Measurements from ENCODE around the gene LCK.

LCK gene

DNA sequence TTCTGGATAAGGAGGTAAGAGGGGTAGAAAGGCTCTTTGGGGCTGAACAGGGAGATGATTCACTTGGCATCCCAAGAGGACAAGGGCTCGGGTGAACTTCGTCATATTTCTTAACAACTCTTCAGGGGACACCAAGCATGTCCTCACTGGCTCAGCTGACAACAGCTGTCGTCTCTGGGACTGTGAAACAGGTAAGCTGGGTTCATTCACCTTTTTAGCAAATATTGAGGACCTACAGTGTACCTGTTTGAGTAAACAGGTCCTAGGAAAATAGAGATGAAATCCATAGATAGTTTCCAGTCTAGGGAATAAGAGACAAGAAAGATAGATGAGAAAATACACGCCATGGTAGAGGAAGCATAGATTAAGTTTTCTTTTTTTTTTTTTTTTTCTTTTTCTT is 26.8 kb upstream of the LCK start:
- Histone ChIP-seq H3K4me1 (ENCODE audit: low read depth, poor library complexity, severe bottlenecking) (peaks cover 15% of the 10 kb centered on the region), H3K27ac (no peak overlapping the region), H3K27me3 (ENCODE audit: insufficient read depth, low read depth) (no peaks in the 10 kb centered on the region), H3K36me3 (ENCODE audit: insufficient read depth) (peaks cover 19% of the 10 kb centered on the region; the same call in 1 of the 2 replicates), H2AFZ (ENCODE audit: low read depth) (no peak overlapping the region), H3K9ac (no peak overlapping the region), H4K20me1 (ENCODE audit: insufficient read depth) (no peaks in the 10 kb centered on the region), H3K4me3 (IDR thresholded peaks at IDR 0.05; ENCODE audit: insufficient read depth, low read depth, low read length) (no peak overlapping the region), H3K4me2 (no peak overlapping the region), H3K79me2 (ENCODE audit: insufficient read depth, low read depth) (peaks cover 22% of the 10 kb centered on the region)
- no peak for TF ChIP-seq CTCF (conservative IDR thresholded peaks at IDR 0.05; ENCODE audit: low read depth, low read length)

GRCh38 chr1:32228771-32229170 is 22.3 kb upstream of the LCK start:
- Histone ChIP-seq H2AFZ (ENCODE audit: low read depth) (no peak overlapping the region), H4K20me1 (ENCODE audit: insufficient read depth) (no peaks in the 10 kb centered on the region), H3K27me3 (ENCODE audit: insufficient read depth, low read depth) (no peaks in the 10 kb centered on the region), H3K79me2 (ENCODE audit: insufficient read depth, low read depth) (peaks cover 6% of the 10 kb centered on the region), H3K36me3 (ENCODE audit: insufficient read depth) (peaks cover 19% of the 10 kb centered on the region; the same call in 1 of the 2 replicates), H3K4me3 (IDR thresholded peaks at IDR 0.05; ENCODE audit: insufficient read depth, low read depth, low read length) (no peak overlapping the region), H3K4me1 (ENCODE audit: low read depth, poor library complexity, severe bottlenecking) (peaks cover under 1% of the 10 kb centered on the region), H3K9ac (no peak overlapping the region), H3K27ac (no peak overlapping the region), H3K4me2 (no peak overlapping the region)
- TF ChIP-seq CTCF (conservative IDR thresholded peaks at IDR 0.05; ENCODE audit: low read depth, low read length) = no peak

DNA sequence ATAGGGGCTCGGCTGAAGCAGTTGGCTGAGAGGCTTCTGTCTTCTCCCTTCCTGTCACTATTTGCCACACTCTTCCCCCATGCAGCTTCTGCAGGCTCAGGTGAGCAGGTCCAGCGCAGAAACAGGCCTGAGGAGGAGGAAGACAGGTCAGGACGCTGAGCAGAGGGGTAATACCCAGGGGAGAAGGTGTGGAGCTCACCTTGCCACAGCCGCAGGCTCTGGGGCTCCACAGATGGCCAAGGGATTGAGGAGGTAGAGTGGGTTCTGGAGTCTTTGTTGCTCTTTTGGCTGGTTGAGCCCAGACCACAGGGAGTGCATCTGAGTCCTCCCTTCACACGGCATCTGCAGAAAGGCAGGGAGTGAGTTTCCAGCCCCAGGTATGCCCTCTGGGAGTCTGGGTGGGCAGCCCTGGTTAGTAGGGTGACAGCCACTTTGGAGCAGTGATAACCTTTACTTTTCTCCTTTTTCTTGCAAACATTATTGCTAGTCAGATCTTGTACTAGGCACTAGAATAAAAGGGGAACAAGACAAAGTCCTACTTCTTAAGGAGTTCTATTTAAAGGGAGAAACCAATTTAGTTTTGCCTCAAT is 19.1 kb upstream of the LCK start:
- H3K4me3 ChIP-seq (IDR thresholded peaks at IDR 0.05; ENCODE audit: insufficient read depth, low read depth, low read length) = no peak overlapping the region
- H3K27me3 ChIP-seq (ENCODE audit: insufficient read depth, low read depth) = no peaks in the 10 kb centered on the region
- TF ChIP-seq CTCF (conservative IDR thresholded peaks at IDR 0.05; ENCODE audit: low read depth, low read length) = no peak
- peaks cover 19% of the 10 kb centered on the region; the same call in 1 of the 2 replicates for H3K36me3 ChIP-seq (ENCODE audit: insufficient read depth)
- H3K4me2 ChIP-seq = no peak overlapping the region
- no peak overlapping the region for H3K9ac ChIP-seq
- no peak overlapping the region for H3K27ac ChIP-seq
- H3K79me2 ChIP-seq (ENCODE audit: insufficient read depth, low read depth) = no peaks in the 10 kb centered on the region
- no peak overlapping the region for H2AFZ ChIP-seq (ENCODE audit: low read depth)
- no peaks in the 10 kb centered on the region for H4K20me1 ChIP-seq (ENCODE audit: insufficient read depth)
- H3K4me1 ChIP-seq (ENCODE audit: low read depth, poor library complexity, severe bottlenecking) = no peaks in the 10 kb centered on the region

DNA sequence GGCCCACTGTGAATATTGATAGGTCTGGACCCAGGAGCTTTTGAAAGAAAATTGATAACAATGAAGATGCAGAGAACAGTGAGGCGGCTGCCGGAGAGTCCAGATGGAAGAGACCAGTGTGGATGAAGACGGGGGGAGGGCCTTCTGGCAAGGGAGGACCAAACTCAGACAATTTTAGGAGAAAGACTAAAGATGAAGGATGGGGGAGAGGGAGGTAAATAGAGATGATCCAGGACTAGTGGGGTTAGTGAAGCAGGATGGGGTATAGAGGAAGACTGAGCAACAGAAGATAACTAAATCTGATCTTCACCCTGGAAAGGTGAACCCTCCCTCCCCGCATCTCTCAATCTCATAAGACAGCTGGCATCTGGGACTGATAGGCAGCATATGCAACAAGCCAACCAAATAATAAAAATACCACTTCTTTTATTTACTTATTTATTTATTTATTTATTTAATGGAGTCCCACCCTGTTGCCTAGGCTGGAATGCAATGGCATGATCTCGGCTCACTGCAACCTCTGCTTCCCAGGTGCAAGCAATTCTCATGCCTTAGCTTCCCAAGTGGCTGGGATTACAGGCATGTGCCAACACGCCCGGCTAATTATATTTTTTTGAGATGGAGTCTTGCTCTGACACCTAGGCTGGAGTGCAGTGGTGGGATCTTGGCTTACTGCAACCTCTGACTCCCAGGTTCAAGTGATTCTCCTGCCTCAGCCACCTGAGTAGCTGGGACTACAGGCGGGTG is 18.3 kb upstream of the LCK start:
- Histone ChIP-seq H3K4me3 (IDR thresholded peaks at IDR 0.05; ENCODE audit: insufficient read depth, low read depth, low read length) (no peak overlapping the region), H4K20me1 (ENCODE audit: insufficient read depth) (no peaks in the 10 kb centered on the region), H2AFZ (ENCODE audit: low read depth) (no peak overlapping the region), H3K79me2 (ENCODE audit: insufficient read depth, low read depth) (no peaks in the 10 kb centered on the region), H3K36me3 (ENCODE audit: insufficient read depth) (peaks cover 15% of the 10 kb centered on the region; the same call in 1 of the 2 replicates), H3K27me3 (ENCODE audit: insufficient read depth, low read depth) (no peaks in the 10 kb centered on the region), H3K4me2 (no peak overlapping the region), H3K4me1 (ENCODE audit: low read depth, poor library complexity, severe bottlenecking) (no peaks in the 10 kb centered on the region), H3K27ac (no peak overlapping the region), H3K9ac (no peak overlapping the region)
- TF ChIP-seq CTCF (conservative IDR thresholded peaks at IDR 0.05; ENCODE audit: low read depth, low read length) = no peak

Data from KMS-11 (cell line).